Fibroblast of pulmonary artery (primary cell): ENCODE results near the gene EVPL.
"Not testable (repeated sequence)": the region's sequence is repeated elsewhere in the genome, so short reads cannot be mapped to it uniquely, and the experiment has no call there.

Experiments
- DNase-seq: peaks from one replicate; pipeline ENCODE4 v3.0.0-alpha.2; 2010; ENCODE audit warnings: low read depth
- H3K4me3 ChIP-seq: replicated peaks from 2 replicates; pipeline ENCODE4 v1.5.1; 2011; ENCODE audit warnings: low read depth, mild to moderate bottlenecking, control low read depth, low read length, moderate library complexity
- CTCF ChIP-seq: IDR thresholded peaks from 2 replicates; pipeline ENCODE4 v1.5.1; 2011; ENCODE audit warnings: mild to moderate bottlenecking, control low read depth, low read length, inconsistent platforms; ENCODE audit errors: missing control alignments

EVPL gene

GRCh38 chr17:76071531-76072147 lies 44.5 kb upstream of the EVPL start:
- H3K4me3 ChIP-seq: peak overlapping the region; percentile 80
- no peak for DNase-seq
- TF ChIP-seq CTCF: no peak

- TF ChIP-seq CTCF: no peak
- no peak overlapping the region for H3K4me3 ChIP-seq
- no peak for DNase-seq
Measured at GRCh38 chr17:76065775-76066174, 38.7 kb upstream of the EVPL start.

GRCh38 chr17:76063875-76064546 lies 36.9 kb upstream of the EVPL start:
- TF ChIP-seq CTCF: no peak
- no peak overlapping the region for H3K4me3 ChIP-seq
- DNase-seq: no peak

- not testable (repeated sequence) for DNase-seq, H3K4me3 ChIP-seq
Measured at GRCh38 chr17:76058264-76058663, 31.2 kb upstream of the EVPL start.

- DNase-seq: no peak
- H3K4me3 ChIP-seq: no peak overlapping the region
- TF ChIP-seq CTCF: no peak
Measured at GRCh38 chr17:76056882-76057281, 29.8 kb upstream of the EVPL start.

- no peak overlapping the region for H3K4me3 ChIP-seq
- peak; percentile 19 for DNase-seq
- TF ChIP-seq CTCF: no peak
Measured at GRCh38 chr17:76054112-76054476, 27.0 kb upstream of the EVPL start.

GRCh38 chr17:76053246-76054111 lies 26.4 kb upstream of the EVPL start:
- H3K4me3 ChIP-seq: no peak overlapping the region
- peak; percentile 75 for DNase-seq
- no peak for TF ChIP-seq CTCF
